SKM-1 (cell line): ENCODE results near the gene PLOD1.
A peak's percentile ranks its signal among the peaks of the same experiment; 100 is the strongest.
"Not testable (repeated sequence)": the region's sequence is repeated elsewhere in the genome, so short reads cannot be mapped to it uniquely, and the experiment has no call there.

Source experiments
- DNase-seq: peaks from one replicate; lab custom pipeline; 2025; ENCODE audit not compliant: unreplicated experiment; lab: John Stamatoyannopoulos, UW

The PLOD1 gene

GRCh38 chr1:11934302-11935056 lies at the start of gene PLOD1:
Gene PLOD1 (plus strand): TSS chr1:11934717. CDS start chr1:11934780, 63 bp downstream.
- DNase-seq, result peak; percentile 79

GRCh38 chr1:11885916-11886315 lies 48.6 kb upstream of the PLOD1 start:
- DNase-seq, result no peak

- DNase-seq, result no peak
Observed at GRCh38 chr1:11886986-11887665, 47.4 kb upstream of the PLOD1 start.

- no peak for DNase-seq
Observed at GRCh38 chr1:11887666-11888007, 46.9 kb upstream of the PLOD1 start.

GRCh38 chr1:11888206-11888876 lies 46.2 kb upstream of the PLOD1 start:
- no peak for DNase-seq

- no peak for DNase-seq
Observed at GRCh38 chr1:11888877-11889208, 45.7 kb upstream of the PLOD1 start.

GRCh38 chr1:11891433-11892186 lies 42.9 kb upstream of the PLOD1 start:
- DNase-seq, result no peak

- peak; percentile 42 for DNase-seq
Observed at GRCh38 chr1:11893907-11894251, 40.6 kb upstream of the PLOD1 start.

GRCh38 chr1:11894501-11894900 lies 40.0 kb upstream of the PLOD1 start:
- DNase-seq, result not testable (repeated sequence)

GRCh38 chr1:11898086-11898785 lies 36.3 kb upstream of the PLOD1 start:
- DNase-seq, result no peak

GRCh38 chr1:11898831-11899467 lies 35.6 kb upstream of the PLOD1 start:
- DNase-seq, result no peak

GRCh38 chr1:11901446-11901845 lies 33.1 kb upstream of the PLOD1 start:
- DNase-seq, result not testable (repeated sequence)

- DNase-seq, result no peak
Observed at GRCh38 chr1:11903210-11903609, 31.3 kb upstream of the PLOD1 start.

GRCh38 chr1:11904156-11904555 lies 30.4 kb upstream of the PLOD1 start:
- DNase-seq, result not testable (repeated sequence)

GRCh38 chr1:11904978-11905377 lies 29.5 kb upstream of the PLOD1 start:
- no peak for DNase-seq

GRCh38 chr1:11906870-11907269 lies 27.6 kb upstream of the PLOD1 start:
- DNase-seq, result no peak

- DNase-seq, result peak; percentile 94
Observed at GRCh38 chr1:11907275-11908094, 27.0 kb upstream of the PLOD1 start.

- DNase-seq, result peak; percentile 97
Observed at GRCh38 chr1:11908095-11908675, 26.3 kb upstream of the PLOD1 start.

GRCh38 chr1:11910914-11911228 lies 23.6 kb upstream of the PLOD1 start:
- not testable (repeated sequence) for DNase-seq
